NCI-H2196 treated with DMSO at 0.1 percent for 48 hours (cell line): ENCODE data around the gene KDELR3.
"Not testable (repeated sequence)": the region's sequence is repeated elsewhere in the genome, so short reads cannot be mapped to it uniquely, and the experiment has no call there.

ENCODE experiments used
- DNase-seq: peaks from one replicate; lab custom pipeline; 2025; ENCODE audit not compliant: unreplicated experiment; lab: John Stamatoyannopoulos, UW

Gene KDELR3

GRCh38 chr22:38455530-38456271 is 12.2 kb upstream of the KDELR3 start:
- DNase-seq: peak; percentile 2

- DNase-seq: no peak
Measured at GRCh38 chr22:38456272-38456835, 11.5 kb upstream of the KDELR3 start.

- no peak for DNase-seq
Measured at GRCh38 chr22:38456841-38457699, 10.8 kb upstream of the KDELR3 start.

- no peak for DNase-seq
Measured at GRCh38 chr22:38460426-38460840, 7.5 kb upstream of the KDELR3 start.

GRCh38 chr22:38461057-38461413 is 6.9 kb upstream of the KDELR3 start:
- DNase-seq: no peak

GRCh38 chr22:38461414-38462081 is 6.3 kb upstream of the KDELR3 start:
- peak; percentile 45 for DNase-seq

GRCh38 chr22:38462960-38463784 is 4.7 kb upstream of the KDELR3 start:
- DNase-seq: no peak

- no peak for DNase-seq
Measured at GRCh38 chr22:38464992-38465672, 2.8 kb upstream of the KDELR3 start.

- DNase-seq: no peak
Measured at GRCh38 chr22:38465673-38466490, 2.0 kb upstream of the KDELR3 start.

- DNase-seq: no peak
Measured at GRCh38 chr22:38467438-38467903, 425 bp upstream of the KDELR3 start.

- DNase-seq: no peak
Measured at GRCh38 chr22:38468443-38469305, 778 bp downstream of the KDELR3 start.

- DNase-seq: no peak
Measured at GRCh38 chr22:38469306-38469781, 1.4 kb downstream of the KDELR3 start.

GRCh38 chr22:38470179-38470578 is 2.3 kb downstream of the KDELR3 start:
- not testable (repeated sequence) for DNase-seq

GRCh38 chr22:38471237-38471636 is 3.3 kb downstream of the KDELR3 start:
- no peak for DNase-seq

GRCh38 chr22:38474003-38474607 is 6.2 kb downstream of the KDELR3 start:
- DNase-seq: no peak

- DNase-seq: no peak
Measured at GRCh38 chr22:38477585-38477984, 9.7 kb downstream of the KDELR3 start.

GRCh38 chr22:38479096-38479837 is 11.4 kb downstream of the KDELR3 start:
- no peak for DNase-seq
